Parathyroid adenoma (tissue), 2 donors: ENCODE results near the gene MOCOS.

Experiments used
- H2AFZ ChIP-seq: fragments of 300-600 bp; sonication (generic); one replicate; pipeline ENCODE4 v1.7.0; 2017; ENCODE audit warnings: antibody characterized with exemption, mild to moderate bottlenecking
- H3K27ac ChIP-seq: fragments of 300-600 bp; sonication (generic); one replicate; pipeline ENCODE4 v1.7.0; 2017
- H3K27me3 ChIP-seq: fragments of 300-600 bp; sonication (generic); one replicate; pipeline ENCODE4 v1.7.0; 2017; ENCODE audit warnings: low read length; ENCODE audit not compliant: control insufficient read depth, insufficient read depth
- H3K36me3 ChIP-seq: fragments of 300-600 bp; sonication (generic); one replicate; pipeline ENCODE4 v1.7.0; 2017; ENCODE audit warnings: low read length; ENCODE audit not compliant: control insufficient read depth, insufficient read depth
- H3K4me1 ChIP-seq: fragments of 300-600 bp; sonication (generic); one replicate; pipeline ENCODE4 v1.7.0; 2017; ENCODE audit warnings: control low read depth
- H3K4me2 ChIP-seq: fragments of 300-600 bp; sonication (generic); one replicate; pipeline ENCODE4 v1.7.0; 2017; ENCODE audit warnings: low read length
- H3K4me3 ChIP-seq: fragments of 300-600 bp; sonication (generic); one replicate; pipeline ENCODE4 v1.7.0; 2017; ENCODE audit warnings: low read depth, low read length
- H3K79me2 ChIP-seq: fragments of 300-600 bp; sonication (generic); one replicate; pipeline ENCODE4 v1.7.0; 2017; ENCODE audit warnings: control low read depth
- H3K9ac ChIP-seq: fragments of 300-600 bp; sonication (generic); one replicate; pipeline ENCODE4 v1.7.0; 2017; ENCODE audit warnings: mild to moderate bottlenecking
- H3K9me3 ChIP-seq: fragments of 300-600 bp; sonication (generic); one replicate; pipeline ENCODE4 v1.7.0; 2017; ENCODE audit warnings: low read length; ENCODE audit not compliant: control insufficient read depth
- CTCF ChIP-seq: fragments of 300-600 bp; sonication (generic); IDR thresholded peaks from one replicate; pipeline ENCODE4 v1.7.0; 2017; ENCODE audit warnings: antibody characterized with exemption, mild to moderate bottlenecking
- donor health status: primary hyperparathyroidism.

MOCOS gene

GRCh38 chr18:36191286-36191685, 4.0 kb downstream of the MOCOS start:
- H3K79me2 ChIP-seq, result no peaks in the 10 kb centered on the region
- H3K27ac ChIP-seq, result no peak overlapping the region
- H3K9ac ChIP-seq, result no peak overlapping the region
- H3K27me3 ChIP-seq, result no peaks in the 10 kb centered on the region
- H2AFZ ChIP-seq, result no peak overlapping the region
- no peak overlapping the region for H3K4me2 ChIP-seq
- no peak overlapping the region for H3K4me3 ChIP-seq
- peaks cover 23% of the 10 kb centered on the region for H3K4me1 ChIP-seq
- no peaks in the 10 kb centered on the region for H3K9me3 ChIP-seq
- no peaks in the 10 kb centered on the region for H3K36me3 ChIP-seq
- no peak for TF ChIP-seq CTCF

GRCh38 chr18:36191711-36192110, 4.4 kb downstream of the MOCOS start:
- Histone ChIP-seq H3K9me3 (no peaks in the 10 kb centered on the region), H3K27me3 (no peaks in the 10 kb centered on the region), H3K79me2 (no peaks in the 10 kb centered on the region), H3K4me3 (no peak overlapping the region), H3K4me1 (peaks cover 27% of the 10 kb centered on the region), H3K4me2 (no peak overlapping the region), H3K27ac (no peak overlapping the region), H3K9ac (no peak overlapping the region), H3K36me3 (no peaks in the 10 kb centered on the region), H2AFZ (no peak overlapping the region)
- TF ChIP-seq CTCF, result no peak

GRCh38 chr18:36194600-36195315, 7.5 kb downstream of the MOCOS start:
- Histone ChIP-seq H3K27me3 (no peaks in the 10 kb centered on the region), H3K9ac (no peak overlapping the region), H3K36me3 (no peaks in the 10 kb centered on the region), H3K27ac (no peak overlapping the region), H3K79me2 (no peaks in the 10 kb centered on the region), H3K4me2 (no peak overlapping the region), H3K4me3 (no peak overlapping the region), H3K4me1 (peaks cover 24% of the 10 kb centered on the region), H3K9me3 (no peaks in the 10 kb centered on the region), H2AFZ (no peak overlapping the region)
- no peak for TF ChIP-seq CTCF

- Histone ChIP-seq H3K79me2 (no peaks in the 10 kb centered on the region), H3K4me3 (no peak overlapping the region), H3K27me3 (no peaks in the 10 kb centered on the region), H3K36me3 (no peaks in the 10 kb centered on the region), H2AFZ (peak overlapping the region; percentile 14), H3K27ac (peak overlapping the region; percentile 26), H3K4me1 (peaks cover 24% of the 10 kb centered on the region), H3K9ac (no peak overlapping the region), H3K4me2 (no peak overlapping the region), H3K9me3 (no peaks in the 10 kb centered on the region)
- no peak for TF ChIP-seq CTCF
Measured at GRCh38 chr18:36195427-36196122, 8.3 kb downstream of the MOCOS start.
